ENCODE measurements around the gene INSM1.

INSM1 gene

GRCh38 chr20:20329564-20329963 lies 38.3 kb upstream of the INSM1 start:
- no peak for DNase-seq
- peaks cover 0 to 34% (median 12%) of the 10 kb centered on the region in 4 experiments for H3K4me1 ChIP-seq (ENCODE audit: control extremely low read depth in 1 of 4, control insufficient read depth in 4 of 4, insufficient read depth in 4 of 4, low read length in 3 of 4)
- no peak overlapping the region for H3K4me3 ChIP-seq (ENCODE audit: control insufficient read depth in 1 of 7, extremely low read depth in 1 of 7, insufficient read depth in 4 of 7, low read depth in 2 of 7, low read length in 6 of 7)
- H3K36me3 ChIP-seq (ENCODE audit: control insufficient read depth in 4 of 4, insufficient read depth in 4 of 4, low read length in 3 of 4) = no peaks in the 10 kb centered on the region
- peaks cover 0 to 6% (median 0%) of the 10 kb centered on the region in 5 experiments for H3K9me3 ChIP-seq (ENCODE audit: control extremely low read depth in 1 of 5, control insufficient read depth in 4 of 5, insufficient read depth in 2 of 5, low read depth in 1 of 5, low read length in 4 of 5)
- CTCF ChIA-PET = no interaction called here
- H3K27me3 ChIP-seq (replicated peaks in 2 of 5; ENCODE audit: control insufficient read depth in 4 of 5, insufficient read depth in 5 of 5, low read length in 4 of 5) = no peaks in the 10 kb centered on the region
- no peak overlapping the region for H3K27ac ChIP-seq (ENCODE audit: insufficient read depth in 1 of 2, low read depth in 1 of 2, low read length in 2 of 2, poor library complexity in 1 of 2, severe bottlenecking in 2 of 2)
- POLR2A ChIA-PET = no interaction called here
- 97% methylated on average over 13 of the region's 13 CpGs for WGBS (ENCODE audit: insufficient coverage)

- Histone ChIP-seq H3K9me3 (ENCODE audit: control extremely low read depth in 1 of 5, control insufficient read depth in 4 of 5, insufficient read depth in 2 of 5, low read depth in 1 of 5, low read length in 4 of 5) (peaks cover 0 to 6% (median 0%) of the 10 kb centered on the region in 5 experiments), H3K4me1 (ENCODE audit: control extremely low read depth in 1 of 4, control insufficient read depth in 4 of 4, insufficient read depth in 4 of 4, low read length in 3 of 4) (peaks cover 0 to 41% (median 17%) of the 10 kb centered on the region in 4 experiments), H3K4me3 (ENCODE audit: control insufficient read depth in 1 of 7, extremely low read depth in 1 of 7, insufficient read depth in 4 of 7, low read depth in 2 of 7, low read length in 6 of 7) (no peak overlapping the region), H3K36me3 (ENCODE audit: control insufficient read depth in 4 of 4, insufficient read depth in 4 of 4, low read length in 3 of 4) (no peaks in the 10 kb centered on the region), H3K27ac (ENCODE audit: insufficient read depth in 1 of 2, low read depth in 1 of 2, low read length in 2 of 2, poor library complexity in 1 of 2, severe bottlenecking in 2 of 2) (no peak overlapping the region), H3K27me3 (replicated peaks in 2 of 5; ENCODE audit: control insufficient read depth in 4 of 5, insufficient read depth in 5 of 5, low read length in 4 of 5) (no peaks in the 10 kb centered on the region)
- POLR2A ChIA-PET = interaction anchor here (0.6 kb wide), 1 partner anchor 106 kb away, joined by 6 read pairs; no protein-coding TSS in a partner anchor
- DNase-seq = peak in 2 of 3 donors; percentile 55 to 60
- no CpG with 5 or more reads among the region's 1 CpG for WGBS (ENCODE audit: insufficient coverage)
- CTCF ChIA-PET = interaction anchor here (0.8 kb wide), 1 partner anchor 8 kb away, joined by 3 read pairs; no protein-coding TSS in a partner anchor
Measured at GRCh38 chr20:20331156-20331555, 36.7 kb upstream of the INSM1 start.

GRCh38 chr20:20331817-20332216 lies 36.1 kb upstream of the INSM1 start:
- no peaks in the 10 kb centered on the region for H3K27me3 ChIP-seq (replicated peaks in 2 of 5; ENCODE audit: control insufficient read depth in 4 of 5, insufficient read depth in 5 of 5, low read length in 4 of 5)
- no peak overlapping the region for H3K4me3 ChIP-seq (ENCODE audit: control insufficient read depth in 1 of 7, extremely low read depth in 1 of 7, insufficient read depth in 4 of 7, low read depth in 2 of 7, low read length in 6 of 7)
- H3K4me1 ChIP-seq (ENCODE audit: control extremely low read depth in 1 of 4, control insufficient read depth in 4 of 4, insufficient read depth in 4 of 4, low read length in 3 of 4) = peaks cover 0 to 41% (median 17%) of the 10 kb centered on the region in 4 experiments
- ChIA-PET CTCF (interaction anchor here (0.8 kb wide), 1 partner anchor 8 kb away, joined by 3 read pairs; no protein-coding TSS in a partner anchor), POLR2A (no interaction called here)
- peak in 2 of 3 donors; percentile 37 to 55 for DNase-seq
- peaks cover 0 to 6% (median 0%) of the 10 kb centered on the region in 5 experiments for H3K9me3 ChIP-seq (ENCODE audit: control extremely low read depth in 1 of 5, control insufficient read depth in 4 of 5, insufficient read depth in 2 of 5, low read depth in 1 of 5, low read length in 4 of 5)
- H3K36me3 ChIP-seq (ENCODE audit: control insufficient read depth in 4 of 4, insufficient read depth in 4 of 4, low read length in 3 of 4) = no peaks in the 10 kb centered on the region
- 100% methylated on average over 1 of the region's 2 CpGs for WGBS (ENCODE audit: insufficient coverage)
- no peak overlapping the region for H3K27ac ChIP-seq (ENCODE audit: insufficient read depth in 1 of 2, low read depth in 1 of 2, low read length in 2 of 2, poor library complexity in 1 of 2, severe bottlenecking in 2 of 2)

GRCh38 chr20:20333866-20334265 lies 34.0 kb upstream of the INSM1 start:
- POLR2A ChIA-PET = no interaction called here
- Histone ChIP-seq H3K4me3 (ENCODE audit: control insufficient read depth in 1 of 7, extremely low read depth in 1 of 7, insufficient read depth in 4 of 7, low read depth in 2 of 7, low read length in 6 of 7) (no peak overlapping the region), H3K36me3 (ENCODE audit: control insufficient read depth in 4 of 4, insufficient read depth in 4 of 4, low read length in 3 of 4) (no peaks in the 10 kb centered on the region), H3K27me3 (replicated peaks in 2 of 5; ENCODE audit: control insufficient read depth in 4 of 5, insufficient read depth in 5 of 5, low read length in 4 of 5) (no peaks in the 10 kb centered on the region), H3K9me3 (ENCODE audit: control extremely low read depth in 1 of 5, control insufficient read depth in 4 of 5, insufficient read depth in 2 of 5, low read depth in 1 of 5, low read length in 4 of 5) (peaks cover 0 to 6% (median 0%) of the 10 kb centered on the region in 5 experiments), H3K27ac (ENCODE audit: insufficient read depth in 1 of 2, low read depth in 1 of 2, low read length in 2 of 2, poor library complexity in 1 of 2, severe bottlenecking in 2 of 2) (no peak overlapping the region), H3K4me1 (ENCODE audit: control extremely low read depth in 1 of 4, control insufficient read depth in 4 of 4, insufficient read depth in 4 of 4, low read length in 3 of 4) (peaks cover 0 to 41% (median 17%) of the 10 kb centered on the region in 4 experiments)
- DNase-seq = peak in 2 of 3 donors; percentile 41 to 42
- CTCF ChIA-PET = interaction anchor here (1.3 kb wide), 1 partner anchor 14 kb away, joined by 4 read pairs; no protein-coding TSS in a partner anchor
- WGBS (ENCODE audit: insufficient coverage) = 67% methylated on average over 4 of the region's 6 CpGs

GRCh38 chr20:20334489-20334888 lies 33.4 kb upstream of the INSM1 start:
- H3K9me3 ChIP-seq (ENCODE audit: control extremely low read depth in 1 of 5, control insufficient read depth in 4 of 5, insufficient read depth in 2 of 5, low read depth in 1 of 5, low read length in 4 of 5) = peaks cover 0 to 6% (median 0%) of the 10 kb centered on the region in 5 experiments
- H3K27me3 ChIP-seq (replicated peaks in 2 of 5; ENCODE audit: control insufficient read depth in 4 of 5, insufficient read depth in 5 of 5, low read length in 4 of 5) = no peaks in the 10 kb centered on the region
- WGBS (ENCODE audit: insufficient coverage) = 0% methylated on average over 3 of the region's 5 CpGs
- H3K4me3 ChIP-seq (ENCODE audit: control insufficient read depth in 1 of 7, extremely low read depth in 1 of 7, insufficient read depth in 4 of 7, low read depth in 2 of 7, low read length in 6 of 7) = peak overlapping the region in 3 of 7 experiments; percentile 37 to 47 (median 43)
- H3K36me3 ChIP-seq (ENCODE audit: control insufficient read depth in 4 of 4, insufficient read depth in 4 of 4, low read length in 3 of 4) = no peaks in the 10 kb centered on the region
- peak overlapping the region in 1 of 2 experiments; percentile 37 for H3K27ac ChIP-seq (ENCODE audit: insufficient read depth in 1 of 2, low read depth in 1 of 2, low read length in 2 of 2, poor library complexity in 1 of 2, severe bottlenecking in 2 of 2)
- POLR2A ChIA-PET = no interaction called here
- DNase-seq = peak in 2 of 3 donors; percentile 78 to 86
- peaks cover 0 to 41% (median 17%) of the 10 kb centered on the region in 4 experiments for H3K4me1 ChIP-seq (ENCODE audit: control extremely low read depth in 1 of 4, control insufficient read depth in 4 of 4, insufficient read depth in 4 of 4, low read length in 3 of 4)
- CTCF ChIA-PET = interaction anchor here (0.8 to 1.3 kb wide), 3 partner anchors 13 to 27 kb away, joined by 3 to 4 read pairs (median 3); no protein-coding TSS in a partner anchor

GRCh38 chr20:20338133-20338730 lies 29.7 kb upstream of the INSM1 start:
- Histone ChIP-seq H3K27ac (ENCODE audit: insufficient read depth in 1 of 2, low read depth in 1 of 2, low read length in 2 of 2, poor library complexity in 1 of 2, severe bottlenecking in 2 of 2) (no peak overlapping the region), H3K27me3 (replicated peaks in 2 of 5; ENCODE audit: control insufficient read depth in 4 of 5, insufficient read depth in 5 of 5, low read length in 4 of 5) (peaks cover 0 to 4% (median 2%) of the 10 kb centered on the region in 5 experiments), H3K9me3 (ENCODE audit: control extremely low read depth in 1 of 5, control insufficient read depth in 4 of 5, insufficient read depth in 2 of 5, low read depth in 1 of 5, low read length in 4 of 5) (peaks cover 0 to 2% (median 0%) of the 10 kb centered on the region in 5 experiments), H3K4me3 (ENCODE audit: control insufficient read depth in 1 of 7, extremely low read depth in 1 of 7, insufficient read depth in 4 of 7, low read depth in 2 of 7, low read length in 6 of 7) (no peak overlapping the region), H3K36me3 (ENCODE audit: control insufficient read depth in 4 of 4, insufficient read depth in 4 of 4, low read length in 3 of 4) (no peaks in the 10 kb centered on the region), H3K4me1 (ENCODE audit: control extremely low read depth in 1 of 4, control insufficient read depth in 4 of 4, insufficient read depth in 4 of 4, low read length in 3 of 4) (peaks cover 0 to 20% (median 16%) of the 10 kb centered on the region in 4 experiments)
- ChIA-PET CTCF (no interaction called here), POLR2A (no interaction called here)
- DNase-seq = no peak
- WGBS (ENCODE audit: insufficient coverage) = 96% methylated on average over 12 of the region's 14 CpGs

GRCh38 chr20:20340443-20340842 lies 27.5 kb upstream of the INSM1 start:
- WGBS (ENCODE audit: insufficient coverage) = 97% methylated on average over 16 of the region's 16 CpGs
- Histone ChIP-seq H3K4me3 (ENCODE audit: control insufficient read depth in 1 of 7, extremely low read depth in 1 of 7, insufficient read depth in 4 of 7, low read depth in 2 of 7, low read length in 6 of 7) (no peak overlapping the region), H3K36me3 (ENCODE audit: control insufficient read depth in 4 of 4, insufficient read depth in 4 of 4, low read length in 3 of 4) (no peaks in the 10 kb centered on the region), H3K9me3 (ENCODE audit: control extremely low read depth in 1 of 5, control insufficient read depth in 4 of 5, insufficient read depth in 2 of 5, low read depth in 1 of 5, low read length in 4 of 5) (peaks cover 0 to 1% (median 0%) of the 10 kb centered on the region in 5 experiments), H3K27me3 (replicated peaks in 2 of 5; ENCODE audit: control insufficient read depth in 4 of 5, insufficient read depth in 5 of 5, low read length in 4 of 5) (peaks cover 0 to 4% (median 2%) of the 10 kb centered on the region in 5 experiments), H3K27ac (ENCODE audit: insufficient read depth in 1 of 2, low read depth in 1 of 2, low read length in 2 of 2, poor library complexity in 1 of 2, severe bottlenecking in 2 of 2) (no peak overlapping the region), H3K4me1 (ENCODE audit: control extremely low read depth in 1 of 4, control insufficient read depth in 4 of 4, insufficient read depth in 4 of 4, low read length in 3 of 4) (peaks cover 0 to 6% (median 0%) of the 10 kb centered on the region in 4 experiments)
- no peak for DNase-seq
- CTCF ChIA-PET = no interaction called here
- POLR2A ChIA-PET = interaction anchor here (0.7 kb wide), 1 partner anchor 7 kb away, joined by 3 read pairs; no protein-coding TSS in a partner anchor

Measured in common myeloid progenitor, CD34-positive (primary cell).